PFSK-1 (cell line): Measurements from ENCODE around the gene KRT80. TPM values are rescaled to one million over a fixed set of nuclear protein-coding genes. Genes with fewer than 3 reads are reported as not detected.

Source experiments
- FOXP2 ChIP-seq: optimal IDR thresholded peaks from 2 replicates; pipeline ENCODE3; 2011; ENCODE audit warnings: borderline replicate concordance, control low read depth, inconsistent platforms; ENCODE audit not compliant: insufficient read depth; ENCODE audit errors: extremely low read length, extremely low read depth
- POLR2AphosphoS5 ChIP-seq: IDR thresholded peaks from 2 replicates; pipeline ENCODE4 v1.6.1; 2012; ENCODE audit warnings: low read depth, mild to moderate bottlenecking, control low read depth, low read length, moderate library complexity
- REST ChIP-seq, 2 experiments: IDR thresholded peaks; 2 replicates each; pipeline versions ENCODE4 v1.6.1 to v1.8.0; 2011 to 2012; ENCODE audit warnings: low read depth in 2 of 2, low read length in 2 of 2, control low read depth in 1 of 2, inconsistent platforms in 1 of 2, mild to moderate bottlenecking in 1 of 2, moderate library complexity in 1 of 2; ENCODE audit not compliant: insufficient read depth in 1 of 2
- SIN3A ChIP-seq: IDR thresholded peaks from 2 replicates; pipeline ENCODE4 v1.6.1; 2012; ENCODE audit warnings: mild to moderate bottlenecking, low read length, moderate library complexity, borderline replicate concordance; ENCODE audit not compliant: insufficient read depth
- TAF1 ChIP-seq: IDR thresholded peaks from 2 replicates; pipeline ENCODE4 v1.6.1; 2012; ENCODE audit warnings: low read length, control low read depth, borderline replicate concordance; ENCODE audit not compliant: insufficient read depth
- polyA plus RNA-seq: library from polyadenylated mRNA; unstranded; fragments of >200 nt; gene quantifications from one replicate; pipeline ENCODE4 v1.2.1, GENCODE V29; 2012; ENCODE audit warnings: low read depth, missing spikeins; ENCODE audit not compliant: insufficient read length

Gene KRT80
- not detected for polyA plus RNA-seq

- TF ChIP-seq POLR2AphosphoS5: no peak
- no peak for TF ChIP-seq REST (IDR thresholded peaks at IDR 0.05; ENCODE audit: insufficient read depth in 1 of 2, low read depth in 2 of 2, low read length in 2 of 2)
- TF ChIP-seq TAF1: no peak
- no peak for TF ChIP-seq SIN3A
- no peak for TF ChIP-seq FOXP2
These were observed at the start of gene KRT80 for GRCh38 chr12:52191841-52192791. Gene KRT80, minus strand, starts transcription at chr12:52192014. Its CDS starts 112 bp downstream, at chr12:52191902.

- no peak for TF ChIP-seq SIN3A
- TF ChIP-seq POLR2AphosphoS5: no peak
- no peak for TF ChIP-seq TAF1
- no peak for TF ChIP-seq FOXP2
- no peak for TF ChIP-seq REST (IDR thresholded peaks at IDR 0.05; ENCODE audit: insufficient read depth in 1 of 2, low read depth in 2 of 2, low read length in 2 of 2)
These were observed 49.5 kb upstream of the KRT80 start for GRCh38 chr12:52241205-52241842.

- TF ChIP-seq REST (IDR thresholded peaks at IDR 0.05; ENCODE audit: insufficient read depth in 1 of 2, low read depth in 2 of 2, low read length in 2 of 2) (no peak), TAF1 (no peak), SIN3A (no peak), POLR2AphosphoS5 (no peak), FOXP2 (no peak)
These were observed 48.0 kb upstream of the KRT80 start for GRCh38 chr12:52239767-52240166.

GRCh38 chr12:52238916-52239646, 47.3 kb upstream of the KRT80 start:
- TF ChIP-seq REST (IDR thresholded peaks at IDR 0.05; ENCODE audit: insufficient read depth in 1 of 2, low read depth in 2 of 2, low read length in 2 of 2) (no peak), SIN3A (no peak), TAF1 (no peak), FOXP2 (no peak), POLR2AphosphoS5 (no peak)
